Measurements from ENCODE around the gene GJD2.

Gene GJD2

GRCh38 chr15:34730701-34731100, 24.1 kb downstream of the GJD2 start:
- H3K27me3 ChIP-seq (ENCODE audit: insufficient read depth, poor library complexity, severe bottlenecking) = peaks cover 2% of the 10 kb centered on the region
- H3K27ac ChIP-seq (replicated peaks) = no peak overlapping the region
- TF ChIP-seq CTCF (IDR thresholded peaks at IDR 0.05; ENCODE audit: insufficient read depth, low read length) (no peak), SPI1 (IDR thresholded peaks at IDR 0.05; ENCODE audit: borderline replicate concordance, low read depth) (no peak), POLR2AphosphoS5 (IDR thresholded peaks at IDR 0.05; ENCODE audit: low read depth) (no peak), GABPA (IDR thresholded peaks at IDR 0.05; ENCODE audit: low read depth) (no peak)
- TF ChIP-seq, protein P1, sequence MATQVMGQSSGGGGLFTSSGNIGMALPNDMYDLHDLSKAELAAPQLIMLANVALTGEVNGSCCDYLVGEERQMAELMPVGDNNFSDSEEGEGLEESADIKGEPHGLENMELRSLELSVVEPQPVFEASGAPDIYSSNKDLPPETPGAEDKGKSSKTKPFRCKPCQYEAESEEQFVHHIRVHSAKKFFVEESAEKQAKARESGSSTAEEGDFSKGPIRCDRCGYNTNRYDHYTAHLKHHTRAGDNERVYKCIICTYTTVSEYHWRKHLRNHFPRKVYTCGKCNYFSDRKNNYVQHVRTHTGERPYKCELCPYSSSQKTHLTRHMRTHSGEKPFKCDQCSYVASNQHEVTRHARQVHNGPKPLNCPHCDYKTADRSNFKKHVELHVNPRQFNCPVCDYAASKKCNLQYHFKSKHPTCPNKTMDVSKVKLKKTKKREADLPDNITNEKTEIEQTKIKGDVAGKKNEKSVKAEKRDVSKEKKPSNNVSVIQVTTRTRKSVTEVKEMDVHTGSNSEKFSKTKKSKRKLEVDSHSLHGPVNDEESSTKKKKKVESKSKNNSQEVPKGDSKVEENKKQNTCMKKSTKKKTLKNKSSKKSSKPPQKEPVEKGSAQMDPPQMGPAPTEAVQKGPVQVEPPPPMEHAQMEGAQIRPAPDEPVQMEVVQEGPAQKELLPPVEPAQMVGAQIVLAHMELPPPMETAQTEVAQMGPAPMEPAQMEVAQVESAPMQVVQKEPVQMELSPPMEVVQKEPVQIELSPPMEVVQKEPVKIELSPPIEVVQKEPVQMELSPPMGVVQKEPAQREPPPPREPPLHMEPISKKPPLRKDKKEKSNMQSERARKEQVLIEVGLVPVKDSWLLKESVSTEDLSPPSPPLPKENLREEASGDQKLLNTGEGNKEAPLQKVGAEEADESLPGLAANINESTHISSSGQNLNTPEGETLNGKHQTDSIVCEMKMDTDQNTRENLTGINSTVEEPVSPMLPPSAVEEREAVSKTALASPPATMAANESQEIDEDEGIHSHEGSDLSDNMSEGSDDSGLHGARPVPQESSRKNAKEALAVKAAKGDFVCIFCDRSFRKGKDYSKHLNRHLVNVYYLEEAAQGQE (IDR thresholded peaks at IDR 0.05; ENCODE audit: insufficient replicate concordance, low read depth) = no peak
- no peak overlapping the region for H3K4me3 ChIP-seq (replicated peaks; ENCODE audit: insufficient read depth, low read length)
- DNase-seq (ENCODE audit: low read depth in 1 of 2, low spot score in 1 of 2) = no peak

DNA sequence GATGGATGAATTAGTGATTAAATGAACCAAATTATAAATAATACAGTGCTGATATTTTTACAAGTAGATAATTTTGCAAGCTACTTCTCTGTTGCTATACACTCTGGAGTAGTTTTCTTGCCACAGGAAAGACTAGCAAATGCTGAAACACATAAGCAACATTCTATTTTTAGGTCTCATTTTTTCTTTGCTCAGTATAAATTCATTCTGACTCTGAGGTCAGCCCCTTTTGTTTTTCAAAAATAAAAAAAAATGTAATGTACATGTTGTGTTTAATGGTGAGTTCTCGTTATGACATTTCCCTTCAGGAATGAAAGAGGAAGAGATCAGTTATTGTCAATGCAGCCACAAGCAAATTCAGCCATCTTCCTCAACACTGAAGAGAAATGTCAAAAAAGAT, 24.9 kb downstream of the GJD2 start:
- no peak for DNase-seq (ENCODE audit: low read depth in 1 of 2, low spot score in 1 of 2)
- Histone ChIP-seq H3K4me3 (replicated peaks; ENCODE audit: insufficient read depth, low read length) (no peak overlapping the region), H3K27ac (replicated peaks) (no peak overlapping the region), H3K27me3 (ENCODE audit: insufficient read depth, poor library complexity, severe bottlenecking) (no peaks in the 10 kb centered on the region)
- TF ChIP-seq, protein P1 (IDR thresholded peaks at IDR 0.05; ENCODE audit: insufficient replicate concordance, low read depth) = no peak
- no peak for TF ChIP-seq CTCF (IDR thresholded peaks at IDR 0.05; ENCODE audit: insufficient read depth, low read length)
- no peak for TF ChIP-seq POLR2AphosphoS5 (IDR thresholded peaks at IDR 0.05; ENCODE audit: low read depth)
- no peak for TF ChIP-seq GABPA (IDR thresholded peaks at IDR 0.05; ENCODE audit: low read depth)
- no peak for TF ChIP-seq SPI1 (IDR thresholded peaks at IDR 0.05; ENCODE audit: borderline replicate concordance, low read depth)

DNA sequence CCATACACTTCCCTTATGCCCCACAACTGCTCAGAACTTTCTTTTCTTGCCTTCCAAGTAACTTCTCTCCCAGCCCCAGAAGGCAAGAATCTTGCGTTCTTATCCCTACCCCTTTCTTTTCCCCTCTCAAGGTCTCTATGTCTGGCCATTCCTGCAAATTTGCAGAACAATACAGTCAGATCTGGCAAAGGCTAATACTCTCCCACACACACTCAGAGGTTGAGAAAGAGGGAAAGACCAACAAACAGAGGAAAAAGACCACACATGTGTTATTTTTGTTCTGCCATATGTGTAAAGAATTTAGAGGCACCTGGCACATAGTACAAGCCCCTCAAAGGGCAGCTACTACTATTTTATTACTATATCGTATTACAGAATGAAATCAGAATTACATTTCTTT, 25.7 kb downstream of the GJD2 start:
- Histone ChIP-seq H3K27ac (replicated peaks) (no peak overlapping the region), H3K4me3 (replicated peaks; ENCODE audit: insufficient read depth, low read length) (no peak overlapping the region), H3K27me3 (ENCODE audit: insufficient read depth, poor library complexity, severe bottlenecking) (no peaks in the 10 kb centered on the region)
- TF ChIP-seq SPI1 (IDR thresholded peaks at IDR 0.05; ENCODE audit: borderline replicate concordance, low read depth) = no peak
- no peak for TF ChIP-seq CTCF (IDR thresholded peaks at IDR 0.05; ENCODE audit: insufficient read depth, low read length)
- no peak for TF ChIP-seq GABPA (IDR thresholded peaks at IDR 0.05; ENCODE audit: low read depth)
- TF ChIP-seq POLR2AphosphoS5 (IDR thresholded peaks at IDR 0.05; ENCODE audit: low read depth) = no peak
- TF ChIP-seq, protein P1 (IDR thresholded peaks at IDR 0.05; ENCODE audit: insufficient replicate concordance, low read depth) = no peak
- no peak for DNase-seq (ENCODE audit: low read depth in 1 of 2, low spot score in 1 of 2)
